Activated CD4-positive, alpha-beta T cell treated with anti-CD3 and anti-CD28 coated beads for 36 hours (primary cell): Measurements from ENCODE around the gene SMIM27. TPM values are rescaled to one million over a fixed set of nuclear protein-coding genes. Genes with fewer than 3 reads are reported as not detected.
A peak's percentile ranks its signal among the peaks of the same experiment; 100 is the strongest.
"Not testable (repeated sequence)": the region's sequence is repeated elsewhere in the genome, so short reads cannot be mapped to it uniquely, and the experiment has no call there.

Source experiments
- ATAC-seq: fragments of 200-7000 bp; cut with Tn5 transposase; one replicate; pipeline ENCODE4 v1.10.0; 2021; ENCODE audit warnings: mild to moderate bottlenecking, moderate library complexity
- CTCF ChIA-PET: fragments of 350-600 bp; sonication (Branson Sonifier 250); formaldehyde crosslinking; loops from one replicate; lab custom pipeline; 2021; ENCODE audit warnings: antibody characterized with exemption; lab: Charles Lee
- POLR2A ChIA-PET: fragments of 350-600 bp; sonication (Branson Sonifier 250); formaldehyde crosslinking; loops from one replicate; lab custom pipeline; 2021; ENCODE audit warnings: antibody characterized with exemption, inconsistent platforms; lab: Charles Lee
- DNase-seq: peaks from one replicate; pipeline ENCODE4 v3.0.0-alpha.2; 2020
- H3K27ac Mint-ChIP-seq: one replicate; pipeline ENCODE4 v1.8.0; 2021; ENCODE audit warnings: mixed read lengths
- H3K27me3 Mint-ChIP-seq: one replicate; pipeline ENCODE4 v1.8.0; 2021; ENCODE audit warnings: mixed read lengths
- H3K36me3 Mint-ChIP-seq: one replicate; pipeline ENCODE4 v1.8.0; 2021; ENCODE audit warnings: low read depth, mixed read lengths
- H3K4me1 Mint-ChIP-seq: one replicate; pipeline ENCODE4 v1.8.0; 2021; ENCODE audit warnings: mixed read lengths
- H3K4me3 Mint-ChIP-seq: one replicate; pipeline ENCODE4 v1.8.0; 2021; ENCODE audit warnings: mild to moderate bottlenecking, moderate library complexity, mixed read lengths
- H3K9me3 Mint-ChIP-seq: one replicate; pipeline ENCODE4 v1.8.0; 2021; ENCODE audit warnings: low read depth, mixed read lengths
- intact Hi-C, 2 experiments: fragments of 100-400 bp; cut with DNase I in 1 of 2; cut with micrococcal nuclease in 1 of 2; formaldehyde crosslinking; loops; one replicate each; pipeline versions ENCODE4 v1.14.2 to v1.15.1; 2022 to 2024; cut with DNase I, micrococcal nuclease
- total RNA-seq, 2 experiments: library from RNA; stranded (reverse); gene quantifications; one replicate each; pipeline ENCODE4 v1.2.3, GENCODE V29; 2021

The SMIM27 gene
- total RNA-seq, 2 experiments from 2014 or later: 16.1 to 19.5 TPM

GRCh38 chr9:32526041-32526706 lies 26.0 kb upstream of the SMIM27 start, which contains the start of gene RIGI:
Gene RIGI (minus strand): TSS chr9:32526196. CDS start chr9:32526166, 30 bp downstream.
- ATAC-seq: peak; percentile 78

GRCh38 chr9:32526707-32527048 lies 25.4 kb upstream of the SMIM27 start:
- peak overlapping the region; percentile 90 for H3K27ac Mint-ChIP-seq
- ChIA-PET POLR2A (interaction anchor here (0.6 to 1.5 kb wide), 5 partner anchors 18 to 498 kb away, joined by 3 to 9 read pairs (median 4); partner anchors contain the start of gene DNAJA1), CTCF (interaction anchor here (0.6 to 4.1 kb wide), 13 partner anchors 8 to 147 kb away, joined by 3 to 41 read pairs (median 5); partner anchors contain the start of genes ACO1, NDUFB6, SMIM27 and TOPORS)
- intact Hi-C loops: loop anchor here (1.0 to 10.0 kb wide), 7 partner anchors 24 to 638 kb away; partner anchors contain the start of genes ACO1 (in 2 of the 2), B4GALT1 (in 1 of the 2) and NDUFB6 (in 1 of the 2)
- no peaks in the 10 kb centered on the region for H3K27me3 Mint-ChIP-seq
- peaks cover 19% of the 10 kb centered on the region for H3K36me3 Mint-ChIP-seq
- H3K4me1 Mint-ChIP-seq: peaks cover 38% of the 10 kb centered on the region
- H3K4me3 Mint-ChIP-seq: peak overlapping the region; percentile 80
- DNase-seq (no peak), ATAC-seq (no peak)
- peaks cover 8% of the 10 kb centered on the region for H3K9me3 Mint-ChIP-seq

More at GRCh38 chr9:32526041-32526706, 26.0 kb upstream of the SMIM27 start, which contains the start of gene RIGI:
- Mint-ChIP-seq H3K36me3 (peaks cover 24% of the 10 kb centered on the region), H3K4me1 (peaks cover 41% of the 10 kb centered on the region), H3K9me3 (peaks cover 8% of the 10 kb centered on the region), H3K27me3 (no peaks in the 10 kb centered on the region), H3K4me3 (peak within 1 kb of the TSS; percentile 80), H3K27ac (peak within 1 kb of the TSS; percentile 90)
- peak; percentile 86 for DNase-seq
- ChIA-PET POLR2A (interaction anchor here (0.6 to 1.5 kb wide), 6 partner anchors 19 to 499 kb away, joined by 3 to 9 read pairs (median 4); partner anchors contain the start of gene DNAJA1), CTCF (interaction anchor here (0.6 to 4.1 kb wide), 16 partner anchors 8 to 506 kb away, joined by 3 to 41 read pairs (median 4); partner anchors contain the start of genes ACO1, NDUFB6, SMIM27 and TOPORS)
- intact Hi-C loops: loop anchor here (1.0 to 10.0 kb wide), 7 partner anchors 24 to 639 kb away; partner anchors contain the start of genes ACO1 (in 2 of the 2), B4GALT1 (in 1 of the 2) and NDUFB6 (in 1 of the 2)

DNA sequence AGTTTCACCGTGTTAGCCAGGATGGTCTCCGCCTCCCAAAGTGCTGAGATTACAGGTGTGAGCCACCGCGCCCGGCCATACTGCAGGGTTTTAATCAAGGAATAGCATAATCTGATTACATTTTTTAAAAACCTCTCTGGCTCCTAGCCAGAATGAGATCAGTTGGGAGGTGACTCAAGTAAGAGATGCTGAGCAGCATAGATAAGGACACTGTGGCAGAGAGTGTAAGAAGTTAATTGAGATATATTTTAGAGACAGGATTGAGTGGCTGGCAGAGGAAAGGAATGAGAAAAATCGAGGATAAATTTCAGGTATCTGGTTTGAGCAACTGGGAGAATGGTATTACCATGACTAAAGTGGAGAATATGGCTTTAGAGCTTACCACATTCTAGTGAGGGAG lies 18.8 kb upstream of the SMIM27 start:
- intact Hi-C loops: no loop called here
- ChIA-PET CTCF (interaction anchor here (1.1 to 1.4 kb wide), 3 partner anchors 11 to 154 kb away, joined by 4 to 6 read pairs (median 5); no protein-coding TSS in a partner anchor), POLR2A (no interaction called here)
- H3K4me1 Mint-ChIP-seq: no peaks in the 10 kb centered on the region
- DNase-seq (no peak), ATAC-seq (no peak)
- H3K27ac Mint-ChIP-seq: no peak overlapping the region
- no peaks in the 10 kb centered on the region for H3K9me3 Mint-ChIP-seq
- no peak overlapping the region for H3K4me3 Mint-ChIP-seq
- no peaks in the 10 kb centered on the region for H3K27me3 Mint-ChIP-seq
- peaks cover 5% of the 10 kb centered on the region for H3K36me3 Mint-ChIP-seq

- H3K4me3 Mint-ChIP-seq: no peak overlapping the region
- intact Hi-C loops: no loop called here
- H3K4me1 Mint-ChIP-seq: no peaks in the 10 kb centered on the region
- no peak for DNase-seq
- no peak for ATAC-seq
- H3K27me3 Mint-ChIP-seq: no peaks in the 10 kb centered on the region
- H3K27ac Mint-ChIP-seq: no peak overlapping the region
- ChIA-PET POLR2A (no interaction called here), CTCF (interaction anchor here (0.6 to 1.4 kb wide), 5 partner anchors 8 to 434 kb away, joined by 3 to 6 read pairs (median 4); partner anchors contain the start of gene RIGI)
- H3K9me3 Mint-ChIP-seq: no peaks in the 10 kb centered on the region
- H3K36me3 Mint-ChIP-seq: peaks cover 5% of the 10 kb centered on the region
Observed at GRCh38 chr9:32533816-32534215, 18.3 kb upstream of the SMIM27 start.

GRCh38 chr9:32543047-32543446 lies 9.1 kb upstream of the SMIM27 start:
- POLR2A ChIA-PET: interaction anchor here (0.8 kb wide), 1 partner anchor 159 kb away, joined by 3 read pairs; no protein-coding TSS in a partner anchor
- intact Hi-C loops: no loop called here
- CTCF ChIA-PET: interaction anchor here (0.7 to 3.1 kb wide), 3 partner anchors 12 to 163 kb away, joined by 3 to 12 read pairs (median 6); no protein-coding TSS in a partner anchor
- Mint-ChIP-seq H3K9me3 (no peaks in the 10 kb centered on the region), H3K27me3 (no peaks in the 10 kb centered on the region), H3K4me3 (no peak overlapping the region), H3K4me1 (peaks cover 12% of the 10 kb centered on the region), H3K36me3 (peaks cover 37% of the 10 kb centered on the region), H3K27ac (no peak overlapping the region)
- ATAC-seq (peak; percentile 26), DNase-seq (no peak)

GRCh38 chr9:32545884-32546283 lies 6.2 kb upstream of the SMIM27 start:
- ChIA-PET POLR2A (no interaction called here), CTCF (interaction anchor here (1.0 to 3.1 kb wide), 6 partner anchors 19 to 167 kb away, joined by 3 to 12 read pairs (median 4); no protein-coding TSS in a partner anchor)
- Mint-ChIP-seq H3K36me3 (peaks cover 42% of the 10 kb centered on the region), H3K4me3 (no peak overlapping the region), H3K27me3 (no peaks in the 10 kb centered on the region), H3K27ac (no peak overlapping the region), H3K9me3 (no peaks in the 10 kb centered on the region), H3K4me1 (peaks cover 29% of the 10 kb centered on the region)
- intact Hi-C loops: no loop called here
- DNase-seq (no peak), ATAC-seq (no peak)

DNA sequence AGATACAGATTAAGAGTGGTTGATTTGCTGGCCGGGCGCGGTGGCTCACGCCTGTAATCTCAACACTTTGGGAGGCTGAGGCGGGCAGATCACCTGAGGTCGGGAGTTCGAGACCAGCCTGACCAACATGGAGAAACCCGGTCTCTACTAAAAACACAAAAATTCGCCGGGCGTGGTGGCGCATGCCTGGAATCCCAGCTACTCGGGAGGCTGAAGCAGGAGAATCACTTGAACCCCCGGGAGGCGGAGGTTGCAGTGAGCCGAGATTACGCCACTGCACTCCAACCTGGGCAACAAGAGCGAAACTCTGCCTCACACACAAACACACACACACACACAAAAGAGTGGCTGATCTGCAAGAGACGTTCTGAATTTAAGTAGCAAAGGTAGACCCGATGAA lies 3.9 kb upstream of the SMIM27 start:
- H3K9me3 Mint-ChIP-seq, H3K4me3 Mint-ChIP-seq, ATAC-seq, DNase-seq, intact Hi-C loops, H3K27ac Mint-ChIP-seq, POLR2A ChIA-PET, H3K27me3 Mint-ChIP-seq: not testable (repeated sequence)
- CTCF ChIA-PET: interaction anchor here (0.7 to 5.0 kb wide), 5 partner anchors 19 to 169 kb away, joined by 3 to 25 read pairs (median 4); partner anchors contain the start of genes NDUFB6 and RIGI
- Mint-ChIP-seq H3K4me1 (peaks cover 31% of the 10 kb centered on the region), H3K36me3 (peaks cover 38% of the 10 kb centered on the region)

DNA sequence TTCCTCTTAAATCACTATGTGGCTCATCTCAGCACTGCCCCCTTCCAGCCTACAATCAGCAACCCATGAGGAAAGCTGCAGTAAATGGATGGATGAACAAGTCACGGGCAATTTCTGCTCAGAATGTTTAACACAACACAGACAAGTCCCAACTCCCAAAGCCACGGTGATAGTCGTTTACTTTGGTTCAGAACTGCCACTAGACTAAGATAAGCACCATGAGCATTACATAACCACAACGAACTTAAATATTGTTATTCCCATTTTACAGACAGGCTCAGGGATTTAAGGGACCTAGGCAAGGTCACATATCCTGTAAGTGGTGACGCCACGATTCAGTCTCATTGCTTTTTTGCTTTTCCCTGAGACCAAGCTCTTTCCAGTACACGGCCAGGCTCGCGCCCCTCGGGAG lies 2.0 kb upstream of the SMIM27 start:
- intact Hi-C loops: loop anchor here (1.0 to 10.0 kb wide), 4 partner anchors 24 to 1625 kb away; partner anchors contain the start of genes B4GALT1 (in 1 of the 2), RIGI (in 1 of the 2), SMU1 (in 1 of the 2) and UBAP1 (in 1 of the 2)
- Mint-ChIP-seq H3K4me1 (peaks cover 45% of the 10 kb centered on the region), H3K27me3 (no peaks in the 10 kb centered on the region), H3K27ac (peak overlapping the region; percentile 79), H3K9me3 (no peaks in the 10 kb centered on the region), H3K36me3 (peaks cover 27% of the 10 kb centered on the region), H3K4me3 (peak overlapping the region; percentile 96)
- DNase-seq (no peak), ATAC-seq (no peak)
- POLR2A ChIA-PET: interaction anchor here (0.6 to 1.6 kb wide), 7 partner anchors 22 to 613 kb away, joined by 3 to 9 read pairs (median 3); partner anchors contain the start of genes ACO1, DNAJA1, NDUFB6 and RIGI
- CTCF ChIA-PET: interaction anchor here (0.7 to 5.0 kb wide), 11 partner anchors 18 to 171 kb away, joined by 3 to 25 read pairs (median 4); partner anchors contain the start of genes ACO1, NDUFB6 and RIGI

DNA sequence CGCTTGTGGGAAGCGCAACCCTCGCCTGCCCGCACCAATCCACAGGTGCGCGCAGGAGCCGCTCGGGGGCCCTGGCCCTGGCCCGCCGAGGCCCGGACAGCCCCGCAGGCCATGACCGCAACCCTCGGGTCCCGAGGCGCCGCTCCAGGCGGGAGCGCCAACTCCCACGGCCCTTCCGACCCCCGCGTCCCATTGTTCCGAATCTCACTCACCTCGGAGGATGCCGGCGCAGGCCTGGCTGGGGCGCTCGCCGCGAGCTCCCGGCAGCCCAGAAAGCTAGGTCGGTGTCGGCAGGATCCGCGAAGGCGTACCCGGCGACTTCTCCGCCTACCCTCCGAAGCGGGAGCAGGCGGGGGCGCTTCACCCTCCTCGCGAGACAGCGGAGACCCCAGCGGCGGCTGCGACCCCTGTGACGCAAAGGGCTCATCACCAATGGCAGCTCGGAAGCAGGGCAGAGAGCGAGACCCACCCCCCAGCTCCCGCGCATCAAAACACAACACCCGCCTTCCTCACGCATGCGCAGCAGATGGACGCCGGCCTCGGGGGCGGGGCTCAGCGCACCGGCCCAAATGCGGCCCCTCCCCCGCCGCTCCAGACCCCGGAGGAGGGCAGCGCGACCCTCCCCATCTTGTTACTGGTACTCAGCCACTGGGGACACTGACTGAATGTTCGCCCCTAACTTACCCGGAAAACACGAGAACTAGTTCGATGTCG lies 1.4 kb upstream of the SMIM27 start:
- DNase-seq: peak; percentile 95
- H3K27me3 Mint-ChIP-seq: no peaks in the 10 kb centered on the region
- intact Hi-C loops: loop anchor here (1.0 to 10.0 kb wide), 8 partner anchors 24 to 1624 kb away; partner anchors contain the start of genes B4GALT1 (in 2 of the 2), RIGI (in 2 of the 2), ACO1 (in 1 of the 2) and APTX (in 1 of the 2)

More for the DNA sequence above, 1.4 kb upstream of the SMIM27 start:
- ChIA-PET CTCF (interaction anchor here (0.7 to 5.0 kb wide), 9 partner anchors 13 to 172 kb away, joined by 3 to 25 read pairs (median 4); partner anchors contain the start of genes ACO1, NDUFB6 and RIGI), POLR2A (interaction anchor here (0.6 to 1.6 kb wide), 7 partner anchors 22 to 613 kb away, joined by 3 to 9 read pairs (median 3); partner anchors contain the start of genes ACO1, DNAJA1, NDUFB6 and RIGI)
- H3K9me3 Mint-ChIP-seq: no peaks in the 10 kb centered on the region
- H3K27ac Mint-ChIP-seq: peak overlapping the region; percentile 99
- peak; percentile 74 for ATAC-seq
- H3K36me3 Mint-ChIP-seq: peaks cover 27% of the 10 kb centered on the region
- H3K4me3 Mint-ChIP-seq: peak overlapping the region; percentile 96
- peaks cover 47% of the 10 kb centered on the region for H3K4me1 Mint-ChIP-seq
